ENCODE measurements around the gene NEK9.

DNA sequence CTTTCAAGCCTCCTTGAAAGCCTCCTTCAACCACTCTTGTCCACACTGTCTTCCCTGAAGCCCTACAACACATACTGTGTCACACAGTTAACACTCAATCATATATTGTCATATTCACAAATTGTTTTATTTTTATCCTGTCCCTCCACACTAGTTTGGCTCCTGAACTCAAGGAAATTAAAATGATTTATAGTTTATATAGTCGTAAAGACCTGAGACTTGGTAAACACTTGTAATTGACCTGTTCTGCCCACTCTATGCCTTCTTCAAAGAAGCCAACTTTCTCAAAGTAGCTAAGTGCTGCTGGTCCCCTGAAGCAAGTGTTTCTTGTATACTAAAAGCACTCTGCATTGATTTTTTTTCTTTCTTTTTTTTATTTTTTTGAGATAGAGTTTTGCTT, 15.6 kb upstream of the NEK9 start:
- TF ChIP-seq, protein P1, sequence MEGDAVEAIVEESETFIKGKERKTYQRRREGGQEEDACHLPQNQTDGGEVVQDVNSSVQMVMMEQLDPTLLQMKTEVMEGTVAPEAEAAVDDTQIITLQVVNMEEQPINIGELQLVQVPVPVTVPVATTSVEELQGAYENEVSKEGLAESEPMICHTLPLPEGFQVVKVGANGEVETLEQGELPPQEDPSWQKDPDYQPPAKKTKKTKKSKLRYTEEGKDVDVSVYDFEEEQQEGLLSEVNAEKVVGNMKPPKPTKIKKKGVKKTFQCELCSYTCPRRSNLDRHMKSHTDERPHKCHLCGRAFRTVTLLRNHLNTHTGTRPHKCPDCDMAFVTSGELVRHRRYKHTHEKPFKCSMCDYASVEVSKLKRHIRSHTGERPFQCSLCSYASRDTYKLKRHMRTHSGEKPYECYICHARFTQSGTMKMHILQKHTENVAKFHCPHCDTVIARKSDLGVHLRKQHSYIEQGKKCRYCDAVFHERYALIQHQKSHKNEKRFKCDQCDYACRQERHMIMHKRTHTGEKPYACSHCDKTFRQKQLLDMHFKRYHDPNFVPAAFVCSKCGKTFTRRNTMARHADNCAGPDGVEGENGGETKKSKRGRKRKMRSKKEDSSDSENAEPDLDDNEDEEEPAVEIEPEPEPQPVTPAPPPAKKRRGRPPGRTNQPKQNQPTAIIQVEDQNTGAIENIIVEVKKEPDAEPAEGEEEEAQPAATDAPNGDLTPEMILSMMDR (IDR thresholded peaks at IDR 0.05; ENCODE audit: low read depth, low read length), result no peak
- TF ChIP-seq POLR2A (IDR thresholded peaks at IDR 0.05; ENCODE audit: extremely low read depth, insufficient read length) (no peak), MYC (IDR thresholded peaks at IDR 0.05; ENCODE audit: low read depth, low read length) (no peak)
- TF ChIP-seq, protein P2, sequence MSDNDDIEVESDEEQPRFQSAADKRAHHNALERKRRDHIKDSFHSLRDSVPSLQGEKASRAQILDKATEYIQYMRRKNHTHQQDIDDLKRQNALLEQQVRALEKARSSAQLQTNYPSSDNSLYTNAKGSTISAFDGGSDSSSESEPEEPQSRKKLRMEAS (IDR thresholded peaks at IDR 0.05; ENCODE audit: low read depth, low read length), result no peak

Data from NB4 (cell line).